SK-N-MC (cell line): ENCODE results near the gene CSNK1G1.

Experiments used
- DNase-seq: peaks from one replicate; pipeline ENCODE4 v3.0.0-alpha.2; 2011; ENCODE audit warnings: low read depth, low spot score
- H3K27ac ChIP-seq: fragments of 200-600 bp; sonication (generic); 2 replicates; pipeline ENCODE4 v1.5.1; 2016; ENCODE audit warnings: mixed run types
- H3K36me3 ChIP-seq: fragments of 200-600 bp; sonication (generic); 2 replicates; pipeline ENCODE4 v1.6.1; 2017; ENCODE audit warnings: antibody characterized with exemption, low read length, mixed read lengths; ENCODE audit not compliant: insufficient read depth
- H3K4me3 ChIP-seq: fragments of 200-600 bp; sonication (generic); 2 replicates; pipeline ENCODE4 v1.5.1; 2016
- H3K9ac ChIP-seq: fragments of 200-600 bp; sonication (generic); 2 replicates; pipeline ENCODE4 v1.8.0; 2017; ENCODE audit warnings: mixed run types, mixed read lengths; ENCODE audit not compliant: insufficient read length
- H3K9me3 ChIP-seq: fragments of 200-600 bp; sonication (generic); 2 replicates; pipeline ENCODE4 v1.6.1; 2017; ENCODE audit warnings: low read depth, mild to moderate bottlenecking, antibody characterized with exemption, low read length, moderate library complexity, mixed read lengths
- EZH2 ChIP-seq: fragments of 200-600 bp; sonication (generic); IDR thresholded peaks from one replicate; pipeline ENCODE4 v1.6.1; 2017; ENCODE audit warnings: antibody characterized with exemption
- FOXP2 ChIP-seq: optimal IDR thresholded peaks from 2 replicates; pipeline ENCODE3; 2011; ENCODE audit warnings: mild to moderate bottlenecking, moderate library complexity; ENCODE audit not compliant: insufficient read depth; ENCODE audit errors: extremely low read length, control extremely low read depth
- POLR2AphosphoS5 ChIP-seq: IDR thresholded peaks from 2 replicates; pipeline ENCODE4 v1.6.1; 2012; ENCODE audit warnings: mild to moderate bottlenecking, low read depth, low read length, borderline replicate concordance

CSNK1G1 gene

DNA sequence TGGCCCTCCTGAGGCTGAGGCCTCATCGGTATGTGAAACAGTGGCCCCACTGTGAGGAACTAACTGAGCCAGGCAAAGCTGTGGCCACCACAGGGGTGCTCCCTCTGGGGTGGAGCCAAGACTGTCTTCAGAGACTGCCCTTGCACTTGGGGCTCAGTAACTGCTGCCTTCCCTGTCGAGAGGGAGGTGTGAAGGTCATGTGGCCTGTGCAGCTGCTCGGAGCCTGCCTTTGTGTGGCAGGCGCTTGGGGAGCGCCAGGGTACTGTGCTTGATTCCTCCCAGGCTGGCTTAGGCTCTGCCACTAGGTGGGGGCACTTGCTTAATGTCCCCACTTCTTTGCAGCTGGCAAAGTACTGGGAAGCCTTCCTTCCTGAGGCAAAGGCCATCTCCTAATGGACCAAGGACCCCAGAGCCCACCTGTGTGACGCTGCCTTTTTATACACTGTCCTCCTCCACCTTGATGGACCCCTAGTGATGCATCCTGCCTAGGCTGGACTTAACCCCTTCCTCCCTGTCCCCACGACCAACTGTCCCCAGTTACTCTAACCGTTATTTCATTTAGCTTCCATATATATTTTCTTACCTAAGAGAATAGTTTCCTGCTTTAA lies 218.6 kb downstream of the CSNK1G1 start:
- TF ChIP-seq EZH2: no peak
- TF ChIP-seq FOXP2: no peak
- TF ChIP-seq POLR2AphosphoS5: no peak
- Histone ChIP-seq H3K27ac (no peak overlapping the region), H3K9ac (no peak overlapping the region), H3K36me3 (peaks cover 61% of the 10 kb centered on the region), H3K9me3 (no peaks in the 10 kb centered on the region), H3K4me3 (no peak overlapping the region)
- no peak for DNase-seq

DNA sequence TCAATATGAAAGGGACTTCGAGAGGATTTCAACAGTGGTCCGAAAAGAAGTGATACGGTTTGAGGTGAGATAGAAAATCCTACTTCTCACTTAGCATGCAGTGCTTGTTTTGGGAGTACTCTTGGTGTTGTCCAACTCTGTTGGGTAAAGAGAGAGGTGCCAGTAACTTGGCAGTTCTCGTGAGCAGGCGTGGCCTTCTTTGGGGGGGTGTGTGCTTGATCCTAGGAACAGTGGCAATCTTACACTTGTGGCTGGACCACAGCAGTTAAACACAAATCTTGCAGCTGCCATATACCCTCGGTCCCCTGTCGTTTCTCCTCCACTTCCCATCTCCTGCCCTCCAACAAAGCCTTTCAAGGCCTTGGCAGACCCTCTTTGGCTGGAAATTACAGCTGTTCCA lies 219.6 kb downstream of the CSNK1G1 start:
- no peaks in the 10 kb centered on the region for H3K9me3 ChIP-seq
- no peak overlapping the region for H3K9ac ChIP-seq
- TF ChIP-seq POLR2AphosphoS5: no peak
- TF ChIP-seq EZH2: no peak
- no peak for TF ChIP-seq FOXP2
- no peak for DNase-seq
- H3K27ac ChIP-seq: no peak overlapping the region
- peaks cover 71% of the 10 kb centered on the region for H3K36me3 ChIP-seq
- no peak overlapping the region for H3K4me3 ChIP-seq

GRCh38 chr15:64134345-64134829 lies 221.6 kb downstream of the CSNK1G1 start:
- Histone ChIP-seq H3K9ac (no peak overlapping the region), H3K27ac (no peak overlapping the region), H3K4me3 (no peak overlapping the region), H3K9me3 (no peaks in the 10 kb centered on the region), H3K36me3 (peaks cover 86% of the 10 kb centered on the region)
- no peak for DNase-seq
- no peak for TF ChIP-seq EZH2
- peak; percentile 18 for TF ChIP-seq FOXP2

GRCh38 chr15:64133623-64134344 lies 222.2 kb downstream of the CSNK1G1 start:
- Histone ChIP-seq H3K4me3 (no peak overlapping the region), H3K9ac (no peak overlapping the region), H3K27ac (no peak overlapping the region), H3K36me3 (peaks cover 89% of the 10 kb centered on the region), H3K9me3 (no peaks in the 10 kb centered on the region)
- no peak for DNase-seq
- TF ChIP-seq POLR2AphosphoS5: no peak
- TF ChIP-seq EZH2: no peak
- TF ChIP-seq FOXP2: no peak

DNA sequence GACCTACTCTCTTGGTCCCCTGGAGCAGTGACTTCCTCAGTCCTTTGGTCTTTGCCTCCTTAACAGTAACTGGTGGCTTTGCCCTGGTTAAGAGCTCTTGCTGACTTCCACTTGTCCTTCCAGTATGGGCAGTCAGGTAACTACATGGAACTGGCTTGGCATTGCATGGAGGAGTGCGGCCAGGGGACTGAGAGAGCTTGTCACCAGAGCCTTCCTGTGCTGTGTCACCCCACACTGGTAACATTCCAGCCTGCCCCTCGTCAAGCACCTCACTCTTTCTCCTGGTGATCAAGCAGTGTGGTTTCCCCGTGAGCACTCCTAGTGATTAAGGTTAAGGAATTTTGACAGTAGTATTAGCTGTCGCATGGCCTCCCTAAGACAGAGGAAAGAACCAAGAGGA lies 223.8 kb downstream of the CSNK1G1 start:
- Histone ChIP-seq H3K27ac (no peak overlapping the region), H3K9ac (no peak overlapping the region), H3K36me3 (peaks cover 88% of the 10 kb centered on the region), H3K9me3 (no peaks in the 10 kb centered on the region), H3K4me3 (no peak overlapping the region)
- no peak for TF ChIP-seq POLR2AphosphoS5
- TF ChIP-seq EZH2: no peak
- no peak for TF ChIP-seq FOXP2
- DNase-seq: no peak

DNA sequence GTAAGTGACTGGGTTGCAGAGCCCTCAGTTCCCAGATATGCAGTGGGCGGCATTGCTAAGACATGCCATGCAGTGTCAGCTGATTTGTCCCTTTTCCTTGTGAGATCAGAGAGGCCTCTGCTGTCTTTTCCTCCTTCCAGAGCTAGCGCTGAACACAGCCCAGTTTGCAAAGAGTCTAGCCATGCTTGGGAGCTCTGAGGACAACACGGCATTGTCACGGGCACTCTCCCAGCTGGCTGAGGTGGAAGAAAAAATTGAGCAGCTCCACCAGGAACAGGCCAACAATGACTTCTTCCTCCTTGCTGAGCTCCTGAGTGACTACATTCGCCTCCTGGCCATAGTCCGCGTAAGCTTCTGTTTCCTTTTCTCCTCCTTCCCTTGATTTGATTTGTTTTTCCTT lies 224.4 kb downstream of the CSNK1G1 start:
- no peak overlapping the region for H3K9ac ChIP-seq
- peaks cover 88% of the 10 kb centered on the region for H3K36me3 ChIP-seq
- no peak for TF ChIP-seq POLR2AphosphoS5
- TF ChIP-seq FOXP2: no peak
- no peak for TF ChIP-seq EZH2
- no peak overlapping the region for H3K4me3 ChIP-seq
- no peaks in the 10 kb centered on the region for H3K9me3 ChIP-seq
- H3K27ac ChIP-seq: no peak overlapping the region
- no peak for DNase-seq

DNA sequence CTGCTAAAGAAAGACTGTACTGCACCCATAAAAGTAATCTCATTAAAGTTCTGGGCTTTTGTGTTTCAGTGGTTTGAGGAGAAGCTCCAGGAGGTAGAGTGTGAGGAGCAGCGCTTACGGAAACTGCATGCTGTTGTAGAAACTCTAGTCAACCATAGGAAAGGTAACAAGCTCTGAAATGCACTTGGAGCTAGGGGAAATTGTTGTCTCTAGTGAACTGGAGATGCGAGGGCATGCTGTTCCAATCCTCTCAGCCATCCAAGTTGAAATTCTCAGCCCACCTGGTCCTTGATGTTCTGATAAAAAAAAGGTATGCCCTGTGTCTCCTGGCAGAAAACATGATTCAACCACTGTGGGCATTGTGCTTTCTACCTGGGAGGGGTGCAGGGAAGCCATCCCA lies 225.8 kb downstream of the CSNK1G1 start:
- Histone ChIP-seq H3K27ac (no peak overlapping the region), H3K9ac (no peak overlapping the region), H3K4me3 (no peak overlapping the region), H3K36me3 (peaks cover 86% of the 10 kb centered on the region), H3K9me3 (no peaks in the 10 kb centered on the region)
- DNase-seq: no peak
- no peak for TF ChIP-seq EZH2
- TF ChIP-seq POLR2AphosphoS5: no peak
- TF ChIP-seq FOXP2: no peak

DNA sequence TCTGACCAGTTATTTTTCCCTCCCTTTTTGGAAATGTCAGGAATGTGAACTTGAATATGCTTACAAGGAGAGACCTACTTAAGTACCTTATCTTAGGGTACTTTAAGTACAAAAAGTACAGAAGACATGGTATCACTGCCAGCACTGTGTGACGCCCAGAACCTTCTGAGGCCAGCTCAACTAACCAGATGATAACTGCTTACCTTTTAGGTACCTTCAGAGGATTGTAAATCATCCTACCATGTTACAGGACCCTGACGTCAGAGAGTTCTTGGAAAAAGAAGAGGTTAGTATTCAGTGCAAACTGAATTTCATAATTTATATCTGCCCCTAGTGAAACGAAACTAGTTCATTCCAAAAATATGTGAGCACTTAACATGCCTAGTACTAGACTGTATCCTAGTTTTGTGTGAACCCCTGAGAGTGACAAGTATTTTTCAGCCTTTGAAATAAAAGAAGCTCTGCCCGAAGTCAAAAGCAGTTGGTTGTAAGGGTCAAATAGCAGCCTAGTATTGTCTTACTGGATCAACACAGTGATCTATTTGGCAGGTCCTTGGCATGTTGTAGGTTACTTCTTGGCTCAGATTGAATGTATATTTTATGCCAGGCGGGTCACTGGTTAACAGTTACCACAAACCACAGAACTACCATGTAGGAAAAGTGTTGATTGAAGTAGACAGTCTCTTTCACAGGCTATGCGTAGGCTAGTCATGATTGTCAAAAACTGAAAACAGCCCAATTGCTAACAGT lies 228.3 kb downstream of the CSNK1G1 start:
- Histone ChIP-seq H3K9me3 (no peaks in the 10 kb centered on the region), H3K36me3 (peaks cover 82% of the 10 kb centered on the region), H3K9ac (no peak overlapping the region), H3K27ac (no peak overlapping the region), H3K4me3 (no peak overlapping the region)
- TF ChIP-seq EZH2: no peak
- TF ChIP-seq POLR2AphosphoS5: no peak
- TF ChIP-seq FOXP2: no peak
- no peak for DNase-seq

DNA sequence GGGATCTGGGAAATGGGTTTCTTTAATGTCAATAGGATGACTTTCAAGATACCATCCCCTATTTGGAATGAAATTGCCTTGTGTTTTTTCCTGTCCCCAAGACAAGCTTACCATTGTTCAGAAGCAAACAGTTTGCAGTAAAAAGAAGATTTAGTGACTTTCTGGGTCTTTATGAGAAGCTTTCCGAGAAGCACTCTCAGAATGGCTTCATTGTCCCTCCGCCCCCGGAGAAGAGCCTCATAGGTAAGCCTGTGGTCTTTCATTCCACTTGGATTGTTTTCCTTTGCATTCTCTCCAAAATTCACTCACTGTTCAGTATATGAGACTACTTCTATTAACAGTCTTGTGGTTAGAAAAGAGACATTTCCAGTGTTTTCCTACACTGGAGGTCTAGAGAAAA lies 230.0 kb downstream of the CSNK1G1 start:
- Histone ChIP-seq H3K27ac (no peak overlapping the region), H3K4me3 (no peak overlapping the region), H3K9me3 (no peaks in the 10 kb centered on the region), H3K9ac (no peak overlapping the region), H3K36me3 (peaks cover 76% of the 10 kb centered on the region)
- TF ChIP-seq EZH2: no peak
- TF ChIP-seq FOXP2: no peak
- TF ChIP-seq POLR2AphosphoS5: no peak
- no peak for DNase-seq
